ENCODE results near the gene MYO7B.

GRCh38 chr2:127532296-127532695, 3.2 kb upstream of the MYO7B start:
- TF ChIP-seq POLR2A (IDR thresholded peaks at IDR 0.05) (no peak), CTCF (IDR thresholded peaks at IDR 0.05) (no peak), POLR2AphosphoS5 (IDR thresholded peaks at IDR 0.05) (no peak)

All from stomach (tissue), 4 donors.